Lower lobe of right lung (tissue), 2 donors: ENCODE measurements around the gene RERG. TPM values are rescaled to one million over a fixed set of nuclear protein-coding genes. Genes with fewer than 3 reads are reported as not detected.
A peak's percentile ranks its signal among the peaks of the same experiment; 100 is the strongest.

Source experiments
- ATAC-seq, 2 donors: fragments of 200-7000 bp; cut with Tn5 transposase; one replicate each; pipeline ENCODE4 v1.9.1; 2020 to 2022; ENCODE audit warnings: mild to moderate bottlenecking in 2 of 2, moderate library complexity in 2 of 2
- DNase-seq: peaks from one replicate; pipeline ENCODE4 v3.0.0-alpha.2; 2020
- H3K27ac ChIP-seq: fragments of 200-600 bp; one replicate; pipeline ENCODE4 v1.8.0; 2022
- H3K27me3 ChIP-seq: fragments of 200-600 bp; one replicate; pipeline ENCODE4 v1.8.0; 2022; ENCODE audit warnings: low read depth
- H3K36me3 ChIP-seq: fragments of 200-600 bp; one replicate; pipeline ENCODE4 v1.8.0; 2022; ENCODE audit warnings: mild to moderate bottlenecking
- H3K4me1 ChIP-seq: fragments of 200-600 bp; one replicate; pipeline ENCODE4 v1.8.0; 2022
- H3K4me3 ChIP-seq: fragments of 200-600 bp; one replicate; pipeline ENCODE4 v1.8.0; 2022; ENCODE audit warnings: mild to moderate bottlenecking
- H3K9me3 ChIP-seq: fragments of 200-600 bp; one replicate; pipeline ENCODE4 v1.8.0; 2022
- CTCF ChIP-seq: fragments of 200-600 bp; IDR thresholded peaks from one replicate; pipeline ENCODE4 v1.8.0; 2022; ENCODE audit warnings: antibody characterized with exemption, mild to moderate bottlenecking
- intact Hi-C: fragments of 100-400 bp; cut with DNase I; formaldehyde crosslinking; loops from one replicate; pipeline ENCODE4 v1.11.0; 2022
- total RNA-seq: library from RNA; stranded (reverse); fragmentation: NEBNext Ultra II Directional; extraction: Animal tissue kit (Norgen Biotek cat#: 25700); gene quantifications from one replicate; pipeline ENCODE4 v1.2.1, GENCODE V29; 2021
- donor health status: DM: no; HTN: yes; CAD: no; lungs with severe emphysema.

Gene RERG
- total RNA-seq, 1 donor from 2014 or later = 9.0 TPM

- Histone ChIP-seq H3K27ac (no peak overlapping the region), H3K36me3 (no peaks in the 10 kb centered on the region), H3K9me3 (no peaks in the 10 kb centered on the region), H3K4me1 (no peaks in the 10 kb centered on the region), H3K4me3 (no peak overlapping the region), H3K27me3 (no peaks in the 10 kb centered on the region)
- TF ChIP-seq CTCF = no peak
- DNase-seq (no peak), ATAC-seq (no peak)
- intact Hi-C loops = no loop called here
Measured at GRCh38 chr12:15201056-15201455, 20.2 kb downstream of the RERG start.

- DNase-seq (no peak), ATAC-seq (no peak)
- H3K4me3 ChIP-seq = no peak overlapping the region
- intact Hi-C loops = no loop called here
- H3K27me3 ChIP-seq = no peaks in the 10 kb centered on the region
- no peaks in the 10 kb centered on the region for H3K36me3 ChIP-seq
- no peaks in the 10 kb centered on the region for H3K9me3 ChIP-seq
- TF ChIP-seq CTCF = no peak
- H3K4me1 ChIP-seq = no peaks in the 10 kb centered on the region
- no peak overlapping the region for H3K27ac ChIP-seq
Measured at GRCh38 chr12:15200641-15201040, 20.6 kb downstream of the RERG start.

GRCh38 chr12:15199930-15200329 is 21.3 kb downstream of the RERG start:
- no peaks in the 10 kb centered on the region for H3K36me3 ChIP-seq
- ATAC-seq = no peak
- no peaks in the 10 kb centered on the region for H3K9me3 ChIP-seq
- TF ChIP-seq CTCF = no peak
- H3K27ac ChIP-seq = no peak overlapping the region
- intact Hi-C loops = no loop called here
- H3K4me1 ChIP-seq = peaks cover 2% of the 10 kb centered on the region
- DNase-seq = no peak
- H3K27me3 ChIP-seq = no peaks in the 10 kb centered on the region
- no peak overlapping the region for H3K4me3 ChIP-seq

- ATAC-seq (no peak), DNase-seq (no peak)
- Histone ChIP-seq H3K4me3 (no peak overlapping the region), H3K27me3 (no peaks in the 10 kb centered on the region), H3K36me3 (no peaks in the 10 kb centered on the region), H3K4me1 (peaks cover 16% of the 10 kb centered on the region), H3K9me3 (no peaks in the 10 kb centered on the region), H3K27ac (peak overlapping the region; percentile 52)
- TF ChIP-seq CTCF = no peak
- intact Hi-C loops = no loop called here
Measured at GRCh38 chr12:15196678-15197505, 24.3 kb downstream of the RERG start.

- TF ChIP-seq CTCF = no peak
- ATAC-seq (no peak), DNase-seq (no peak)
- no peaks in the 10 kb centered on the region for H3K9me3 ChIP-seq
- intact Hi-C loops = no loop called here
- no peaks in the 10 kb centered on the region for H3K36me3 ChIP-seq
- peaks cover 16% of the 10 kb centered on the region for H3K4me1 ChIP-seq
- H3K4me3 ChIP-seq = no peak overlapping the region
- no peak overlapping the region for H3K27ac ChIP-seq
- H3K27me3 ChIP-seq = no peaks in the 10 kb centered on the region
Measured at GRCh38 chr12:15196221-15196620, 25.0 kb downstream of the RERG start.
